HG03439 (cell line): ENCODE data around the gene ITGA11.

Source experiments
- ATAC-seq: cut with Tn5 transposase; IDR thresholded peaks from one replicate; pipeline ENCODE4 v1.9.1; 2021; ENCODE audit warnings: mild to moderate bottlenecking, moderate library complexity; ENCODE audit not compliant: unreplicated experiment

Gene ITGA11

GRCh38 chr15:68376447-68377060, 55.4 kb downstream of the ITGA11 start:
- no peak for ATAC-seq

- no peak for ATAC-seq
Measured at GRCh38 chr15:68375716-68376220, 56.2 kb downstream of the ITGA11 start.

GRCh38 chr15:68375191-68375631, 56.8 kb downstream of the ITGA11 start:
- no peak for ATAC-seq

GRCh38 chr15:68374168-68374745, 57.7 kb downstream of the ITGA11 start:
- ATAC-seq, result no peak

GRCh38 chr15:68373028-68373427, 58.9 kb downstream of the ITGA11 start:
- no peak for ATAC-seq

- no peak for ATAC-seq
Measured at GRCh38 chr15:68372291-68372811, 59.6 kb downstream of the ITGA11 start.

GRCh38 chr15:68371851-68372250, 60.1 kb downstream of the ITGA11 start:
- no peak for ATAC-seq

GRCh38 chr15:68371160-68371559, 60.8 kb downstream of the ITGA11 start:
- ATAC-seq, result no peak

- no peak for ATAC-seq
Measured at GRCh38 chr15:68370768-68371151, 61.2 kb downstream of the ITGA11 start.

- no peak for ATAC-seq
Measured at GRCh38 chr15:68369931-68370767, 61.8 kb downstream of the ITGA11 start.

- no peak for ATAC-seq
Measured at GRCh38 chr15:68368731-68369435, 63.1 kb downstream of the ITGA11 start.

GRCh38 chr15:68367992-68368391, 64.0 kb downstream of the ITGA11 start:
- no peak for ATAC-seq

- no peak for ATAC-seq
Measured at GRCh38 chr15:68367226-68367625, 64.7 kb downstream of the ITGA11 start.

- ATAC-seq, result no peak
Measured at GRCh38 chr15:68366314-68366713, 65.6 kb downstream of the ITGA11 start.

- ATAC-seq, result no peak
Measured at GRCh38 chr15:68365770-68366169, 66.2 kb downstream of the ITGA11 start.

GRCh38 chr15:68365140-68365745, 66.7 kb downstream of the ITGA11 start:
- no peak for ATAC-seq

GRCh38 chr15:68364660-68365035, 67.3 kb downstream of the ITGA11 start:
- ATAC-seq, result no peak

- ATAC-seq, result no peak
Measured at GRCh38 chr15:68364028-68364659, 67.8 kb downstream of the ITGA11 start.

GRCh38 chr15:68363353-68363752, 68.6 kb downstream of the ITGA11 start:
- no peak for ATAC-seq

- no peak for ATAC-seq
Measured at GRCh38 chr15:68362537-68363126, 69.3 kb downstream of the ITGA11 start.
